CMK (cell line): ENCODE results near the gene GTF2IRD1.

Experiments used
- DNase-seq: peaks from one replicate; pipeline ENCODE4 v3.0.0-alpha.2; 2010; ENCODE audit warnings: low read depth

The GTF2IRD1 gene

DNA sequence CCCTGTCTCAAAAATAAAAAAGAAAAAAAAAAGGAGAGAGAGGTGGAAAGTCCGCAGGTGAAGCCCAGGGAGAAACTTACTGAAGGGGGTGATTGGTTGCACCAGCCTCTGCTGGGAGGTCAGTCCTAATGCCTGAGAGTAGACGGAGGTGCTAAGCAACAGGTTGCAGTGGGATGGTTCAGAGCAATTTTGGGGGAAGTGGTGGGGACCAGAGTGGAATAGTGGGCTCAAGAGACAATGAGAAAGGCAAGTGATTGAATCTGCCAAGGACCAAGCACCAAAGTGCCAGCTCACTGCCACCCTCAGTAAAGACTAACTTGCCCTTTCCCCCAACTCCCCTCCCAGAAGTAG lies 113.6 kb downstream of the GTF2IRD1 start:
- no peak for DNase-seq

DNA sequence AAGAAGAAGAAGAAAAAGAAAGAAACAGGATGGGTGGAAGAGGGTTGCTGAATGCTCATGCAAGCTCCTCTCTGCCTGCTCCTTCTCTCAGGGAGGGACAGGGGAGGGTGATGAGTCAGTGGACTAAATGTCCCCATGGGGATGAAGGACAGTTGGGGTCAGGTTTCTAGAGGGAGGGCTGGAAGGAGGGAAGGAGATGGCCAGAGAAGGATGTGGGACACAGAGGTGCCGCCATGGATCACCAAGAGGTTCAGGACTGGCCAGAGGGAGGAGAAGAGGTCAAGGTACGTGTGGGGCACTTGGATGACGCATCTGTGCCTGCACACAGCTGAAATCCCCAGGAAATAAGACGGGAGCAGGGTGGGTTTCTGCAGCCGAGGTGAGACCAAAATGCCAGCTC lies 115.0 kb downstream of the GTF2IRD1 start:
- DNase-seq = no peak

DNA sequence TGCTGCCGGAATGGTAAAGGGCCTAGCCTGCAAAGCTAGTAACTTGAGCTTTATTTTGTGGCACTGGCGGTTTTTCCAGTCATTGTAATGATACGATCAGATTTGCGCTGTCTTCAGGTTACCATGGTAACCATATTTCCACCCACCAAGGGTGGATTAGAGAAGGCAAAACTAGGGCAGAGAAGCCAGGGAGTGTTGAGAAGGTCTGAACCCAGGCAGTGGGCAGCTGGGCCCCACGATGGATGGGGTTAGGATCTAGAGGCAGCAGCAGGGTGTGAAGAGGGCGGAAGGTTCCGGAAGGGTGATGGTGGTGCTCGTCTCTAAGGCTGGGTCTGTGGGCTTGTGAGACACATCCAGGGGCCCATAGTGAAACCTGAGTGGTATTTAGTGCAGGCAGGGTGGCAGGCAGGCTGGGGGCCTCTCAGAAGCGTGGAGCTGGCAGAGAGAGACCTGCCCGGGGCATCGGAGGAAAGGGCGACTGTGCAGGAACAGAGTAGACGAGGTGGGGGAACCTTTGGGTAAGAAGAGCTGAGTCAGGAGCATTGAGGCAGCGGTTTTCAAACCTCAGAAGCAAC lies 115.9 kb downstream of the GTF2IRD1 start:
- DNase-seq = no peak

DNA sequence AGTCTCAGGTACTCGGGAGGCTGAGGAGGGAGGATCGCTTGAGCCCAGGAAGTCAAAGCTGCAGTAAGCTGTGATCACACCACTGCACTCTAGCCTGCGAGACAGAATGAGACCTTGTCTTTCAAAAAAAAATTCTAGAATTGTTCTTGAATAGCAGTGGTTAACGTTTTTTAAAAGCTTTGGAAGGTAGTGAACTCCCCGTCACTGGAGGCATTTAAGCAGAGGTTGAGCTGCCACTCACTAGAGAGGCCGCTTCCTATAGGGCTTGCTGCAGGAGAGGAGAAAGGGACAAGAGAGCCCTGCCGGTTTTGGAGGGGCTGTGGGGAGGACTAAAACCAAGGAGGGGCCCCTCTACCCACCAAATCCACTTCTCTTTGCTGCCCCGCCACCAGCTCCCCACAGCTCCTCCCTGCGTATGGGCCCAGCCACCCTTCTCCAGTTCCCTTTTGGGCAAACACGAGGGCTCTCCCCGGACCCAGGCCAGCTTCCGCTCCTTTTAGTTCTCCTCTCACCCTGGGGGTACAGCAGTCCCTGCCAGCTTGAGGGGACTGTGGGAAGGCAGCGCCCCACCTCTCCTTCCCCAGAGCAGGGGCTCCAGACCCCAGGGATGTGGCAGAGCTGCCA lies 116.9 kb downstream of the GTF2IRD1 start:
- DNase-seq = no peak

DNA sequence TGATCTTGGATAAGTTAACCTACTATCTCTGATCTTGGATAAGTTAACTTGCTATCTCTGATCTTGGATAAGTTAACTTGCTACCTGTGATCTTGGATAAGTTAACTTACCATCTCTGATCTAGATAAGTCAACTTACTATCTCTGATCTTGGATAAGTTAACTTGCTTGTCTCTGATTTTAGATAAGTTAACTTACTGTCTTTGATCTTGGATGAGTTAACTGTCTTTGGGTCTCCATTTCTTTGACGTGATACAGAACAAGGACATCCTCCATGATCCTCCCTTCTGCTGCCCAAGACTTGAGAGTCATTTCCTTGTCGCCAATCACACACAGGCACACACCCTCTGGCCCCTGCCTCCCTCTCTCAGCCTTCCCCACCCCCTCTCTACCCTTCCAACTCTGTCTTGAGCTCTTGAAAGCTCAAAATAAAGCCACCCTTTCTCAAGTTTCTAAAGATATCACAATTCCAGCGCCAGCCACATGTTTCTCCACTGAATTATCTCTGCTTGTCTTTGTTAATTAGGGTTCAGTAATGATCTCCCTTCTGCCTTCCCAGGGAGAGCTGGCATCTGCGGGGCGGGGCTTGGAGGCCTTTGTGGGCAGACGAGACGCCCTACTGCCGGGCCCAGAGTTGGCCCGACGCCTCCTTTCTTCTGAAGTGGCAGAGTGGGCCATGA lies 118.7 kb downstream of the GTF2IRD1 start:
- DNase-seq = no peak

DNA sequence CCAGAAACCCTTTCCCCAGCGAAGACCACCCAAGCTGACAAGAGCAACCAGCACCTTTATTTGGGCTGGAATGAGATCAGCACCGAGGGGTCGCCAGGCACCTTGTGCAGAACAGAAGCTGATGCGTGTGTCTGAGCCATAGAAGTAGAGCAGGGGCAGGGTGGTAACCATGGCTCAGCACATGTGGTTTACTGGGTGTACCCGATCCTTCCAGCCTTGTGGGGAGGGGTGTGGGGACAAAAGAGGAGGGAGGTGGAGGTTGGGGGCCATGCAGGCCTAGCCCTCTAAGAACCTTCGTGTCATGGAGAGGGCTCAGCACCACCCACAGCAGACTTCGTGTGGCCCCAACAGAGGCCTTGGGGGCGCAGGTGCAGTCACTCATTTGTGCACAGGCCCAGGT lies 119.8 kb downstream of the GTF2IRD1 start:
- no peak for DNase-seq

DNA sequence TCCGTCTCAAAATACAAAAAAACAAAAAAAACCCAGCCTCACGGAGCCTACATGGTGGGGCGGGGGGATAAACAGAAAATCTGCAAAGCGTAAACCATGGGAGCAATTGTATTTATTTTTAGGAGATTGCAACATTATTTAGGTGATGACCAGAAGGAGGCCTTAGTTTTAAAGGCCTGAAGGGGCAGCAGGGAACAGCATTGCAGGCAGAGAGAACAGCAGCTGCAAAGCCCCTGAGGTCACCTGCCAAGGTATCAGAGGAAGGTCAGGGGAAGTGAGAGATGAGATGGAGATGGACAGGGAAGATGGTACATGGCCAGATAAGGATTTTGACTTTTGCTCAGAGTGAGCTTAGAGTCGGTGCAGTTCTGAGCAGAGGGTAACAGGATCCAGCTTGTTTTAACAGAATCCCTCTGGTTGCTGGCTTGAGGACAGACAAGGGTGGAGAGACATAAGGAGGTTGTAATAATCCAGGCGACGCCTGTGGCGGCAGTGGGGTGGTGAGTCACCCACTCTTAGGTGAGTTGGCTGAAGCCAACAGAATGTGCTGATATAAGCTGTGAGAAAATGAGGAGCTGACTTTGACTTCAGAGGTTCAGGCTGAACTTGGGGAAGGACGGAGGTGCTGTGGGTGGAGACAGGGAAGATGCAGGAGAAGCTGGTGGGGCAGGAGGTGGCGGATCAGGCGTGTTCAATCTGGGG lies 121.5 kb downstream of the GTF2IRD1 start:
- DNase-seq = no peak

DNA sequence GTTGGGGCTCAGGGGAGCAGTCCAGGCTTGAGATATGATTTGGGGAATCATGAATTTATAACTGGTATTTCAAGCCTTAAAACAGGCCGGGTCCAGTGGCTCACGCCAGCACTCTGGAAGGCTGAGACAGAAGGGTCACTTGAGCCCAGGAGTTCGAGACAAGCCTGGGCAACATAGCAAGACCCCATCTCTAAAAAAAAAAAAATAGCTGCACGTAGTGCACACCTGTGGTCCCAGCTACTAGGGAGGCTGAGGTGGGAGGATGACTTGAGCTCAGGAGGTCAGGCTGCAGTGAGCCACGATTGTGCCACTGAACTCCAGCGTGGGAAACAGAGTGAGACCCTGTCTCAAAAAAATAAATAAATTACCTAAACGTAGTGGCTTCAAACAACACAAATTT lies 122.1 kb downstream of the GTF2IRD1 start:
- DNase-seq = no peak

DNA sequence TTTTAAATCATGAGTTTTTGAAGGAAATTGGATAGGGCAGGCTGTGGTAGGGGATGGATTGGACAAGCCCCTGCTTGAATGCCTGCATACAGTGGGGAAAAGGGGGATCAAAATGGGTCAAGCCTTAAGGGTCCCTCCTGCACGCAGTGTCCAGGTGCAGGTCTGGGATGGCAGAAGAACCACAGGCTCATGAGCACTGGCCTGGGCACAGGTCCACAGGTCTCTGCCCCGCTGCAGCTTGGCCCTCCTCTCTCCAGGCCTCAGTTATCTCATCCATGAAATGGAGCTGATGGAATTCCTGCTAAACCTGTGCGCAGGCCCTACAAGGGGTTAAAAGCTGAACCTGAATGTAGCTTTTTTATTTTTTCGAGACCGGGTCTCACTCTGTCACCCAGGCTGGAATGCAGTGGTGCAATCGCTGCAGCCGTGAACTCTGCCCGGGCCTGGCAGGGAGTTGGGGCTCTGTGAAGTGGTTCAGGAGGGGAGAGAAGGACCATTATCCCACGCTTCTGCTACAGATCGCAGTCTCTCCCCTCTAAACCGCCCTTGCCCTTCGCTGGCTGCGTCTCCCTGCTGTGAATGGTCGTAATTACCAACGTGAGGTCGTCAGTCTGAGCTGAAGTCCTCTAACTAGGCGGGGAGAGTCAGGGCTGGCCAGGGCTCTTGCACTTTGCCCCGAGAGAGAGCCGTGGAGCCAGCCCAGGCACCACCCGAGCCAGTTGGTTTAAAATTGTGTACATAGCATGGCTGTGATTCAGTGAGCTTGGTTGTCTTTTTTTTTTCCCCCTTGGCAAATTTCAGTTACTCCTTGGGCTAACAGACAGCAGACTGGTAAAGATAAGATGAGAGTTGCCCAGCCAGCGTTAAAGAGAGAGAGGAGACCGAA lies 126.3 kb downstream of the GTF2IRD1 start:
- no peak for DNase-seq

DNA sequence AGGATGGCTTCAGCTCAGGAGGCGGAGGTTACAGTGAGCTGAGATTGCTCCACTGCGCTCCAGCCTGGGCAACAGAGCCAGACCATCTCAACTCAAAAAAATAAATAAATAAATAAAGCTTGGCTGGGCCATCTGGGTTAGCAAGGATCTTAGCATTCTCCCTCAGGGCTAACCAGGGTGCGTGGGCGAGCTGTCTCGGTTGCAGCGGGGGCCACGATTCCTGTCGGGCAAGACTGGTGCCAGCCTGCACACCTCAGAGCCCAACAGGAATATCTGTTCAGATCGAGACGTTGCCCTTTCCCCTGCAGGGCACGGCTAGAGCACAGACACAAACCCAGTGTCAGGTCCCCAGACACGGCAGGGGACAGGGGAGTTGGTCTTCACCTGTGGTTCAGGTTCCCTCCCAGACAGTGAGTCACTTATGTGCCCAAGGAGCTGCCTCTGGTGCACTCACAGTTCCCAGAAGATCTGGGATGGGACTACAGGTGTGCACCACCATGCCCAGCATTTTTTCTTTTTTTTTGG lies 128.3 kb downstream of the GTF2IRD1 start:
- DNase-seq = no peak

DNA sequence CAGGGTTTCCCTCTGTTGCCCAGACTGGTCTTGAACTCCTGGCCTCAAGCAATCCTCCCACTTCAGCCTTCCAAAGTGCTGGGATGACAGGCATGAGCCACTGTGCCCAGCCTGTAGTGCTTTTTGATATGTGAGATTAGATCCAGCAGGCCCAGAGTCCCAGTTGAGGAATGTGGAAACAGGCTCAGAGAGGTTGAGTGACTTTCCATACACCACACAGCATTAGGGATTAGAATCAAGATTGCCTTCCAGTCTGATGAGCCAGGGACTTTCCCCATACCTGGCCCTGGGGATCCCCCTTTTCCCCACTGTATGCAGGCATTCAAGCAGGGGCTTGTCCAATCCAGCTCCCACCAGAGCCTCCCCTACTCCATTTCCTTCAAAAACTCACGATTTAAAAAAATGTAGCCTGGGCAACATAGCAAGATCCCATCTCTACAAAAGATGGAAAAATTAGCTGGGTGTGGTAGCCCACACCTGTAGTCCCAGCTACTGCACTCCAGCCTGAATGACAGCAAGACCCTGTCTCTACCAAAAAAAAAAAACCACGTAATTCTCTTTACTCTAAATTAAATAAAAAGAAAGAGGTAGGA lies 128.8 kb downstream of the GTF2IRD1 start:
- DNase-seq = no peak

DNA sequence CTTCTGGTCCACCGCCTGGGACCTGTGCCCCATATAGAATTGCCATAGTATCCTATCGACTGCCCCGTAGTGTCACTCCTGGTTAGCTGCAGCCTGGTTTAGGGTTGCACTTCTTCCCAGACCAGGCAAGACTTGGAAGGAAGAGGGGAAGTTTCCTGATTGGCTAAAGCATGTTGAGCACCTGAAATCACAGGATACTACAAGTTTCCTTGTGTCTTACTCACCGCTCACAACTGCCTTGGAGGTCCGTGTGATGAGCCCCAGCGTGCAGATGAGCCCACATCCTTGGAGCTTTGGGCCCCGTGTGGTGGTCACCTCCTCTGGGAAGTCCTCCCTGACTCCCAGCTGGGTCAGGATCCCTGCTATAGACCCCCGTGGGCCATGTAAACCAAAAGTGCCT lies 129.9 kb downstream of the GTF2IRD1 start:
- DNase-seq = no peak

DNA sequence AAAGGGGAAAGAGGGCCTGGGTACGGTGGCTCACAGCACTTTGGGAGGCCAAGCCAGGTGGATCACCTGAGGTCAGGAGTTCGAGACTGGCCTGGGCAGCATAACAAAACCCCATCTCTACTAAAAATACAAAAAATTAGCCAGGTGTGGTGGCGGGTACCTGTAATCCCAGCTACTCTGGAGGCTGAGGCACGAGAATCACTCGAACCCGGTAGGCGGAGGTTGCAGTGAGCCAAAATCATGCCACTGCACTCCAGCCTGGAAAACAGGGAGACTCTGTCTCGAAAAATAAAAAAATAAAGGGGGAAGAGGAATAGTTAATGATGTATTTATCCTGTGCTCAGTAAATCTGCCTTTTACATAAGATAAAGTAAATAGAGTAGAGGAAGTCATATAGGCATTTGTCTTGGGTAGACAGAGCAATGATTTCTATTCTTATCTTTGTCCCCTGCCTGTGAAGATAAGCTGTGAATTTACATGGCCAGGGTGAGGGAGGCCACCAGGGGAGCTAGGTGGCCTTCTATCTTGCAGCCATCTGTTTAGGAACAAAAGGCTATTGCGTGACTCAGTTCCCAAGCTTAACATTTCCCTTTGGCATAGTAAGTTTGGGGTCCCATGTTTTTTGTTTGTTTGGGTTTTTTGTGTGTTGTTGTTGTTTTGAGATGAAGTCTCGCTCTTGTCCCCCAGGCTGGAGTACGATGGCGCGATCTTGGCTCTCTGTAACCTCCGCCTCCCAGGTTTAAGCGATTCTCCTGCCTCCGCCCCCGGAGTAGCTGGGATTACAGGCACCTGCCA lies 130.7 kb downstream of the GTF2IRD1 start:
- no peak for DNase-seq

DNA sequence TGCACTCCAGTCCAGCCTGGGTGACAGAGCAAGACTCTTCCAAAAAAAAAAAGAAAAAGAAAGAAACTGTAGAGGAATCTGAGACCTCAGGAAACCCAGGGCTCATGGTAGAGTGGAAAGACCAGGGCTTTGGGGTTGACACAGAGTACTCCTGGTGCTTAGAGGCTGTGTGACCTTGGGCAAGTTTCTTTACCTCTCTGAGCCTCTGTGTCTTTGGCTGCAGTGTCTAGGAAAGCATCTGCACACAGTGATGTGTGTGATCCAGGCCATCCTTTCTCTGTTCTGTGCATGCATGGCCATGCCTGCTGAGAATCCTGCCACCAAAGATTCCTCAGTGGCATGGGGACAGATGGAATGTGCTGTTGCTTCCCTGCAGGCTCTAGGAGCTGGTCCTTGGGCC lies 132.1 kb downstream of the GTF2IRD1 start:
- DNase-seq = no peak

DNA sequence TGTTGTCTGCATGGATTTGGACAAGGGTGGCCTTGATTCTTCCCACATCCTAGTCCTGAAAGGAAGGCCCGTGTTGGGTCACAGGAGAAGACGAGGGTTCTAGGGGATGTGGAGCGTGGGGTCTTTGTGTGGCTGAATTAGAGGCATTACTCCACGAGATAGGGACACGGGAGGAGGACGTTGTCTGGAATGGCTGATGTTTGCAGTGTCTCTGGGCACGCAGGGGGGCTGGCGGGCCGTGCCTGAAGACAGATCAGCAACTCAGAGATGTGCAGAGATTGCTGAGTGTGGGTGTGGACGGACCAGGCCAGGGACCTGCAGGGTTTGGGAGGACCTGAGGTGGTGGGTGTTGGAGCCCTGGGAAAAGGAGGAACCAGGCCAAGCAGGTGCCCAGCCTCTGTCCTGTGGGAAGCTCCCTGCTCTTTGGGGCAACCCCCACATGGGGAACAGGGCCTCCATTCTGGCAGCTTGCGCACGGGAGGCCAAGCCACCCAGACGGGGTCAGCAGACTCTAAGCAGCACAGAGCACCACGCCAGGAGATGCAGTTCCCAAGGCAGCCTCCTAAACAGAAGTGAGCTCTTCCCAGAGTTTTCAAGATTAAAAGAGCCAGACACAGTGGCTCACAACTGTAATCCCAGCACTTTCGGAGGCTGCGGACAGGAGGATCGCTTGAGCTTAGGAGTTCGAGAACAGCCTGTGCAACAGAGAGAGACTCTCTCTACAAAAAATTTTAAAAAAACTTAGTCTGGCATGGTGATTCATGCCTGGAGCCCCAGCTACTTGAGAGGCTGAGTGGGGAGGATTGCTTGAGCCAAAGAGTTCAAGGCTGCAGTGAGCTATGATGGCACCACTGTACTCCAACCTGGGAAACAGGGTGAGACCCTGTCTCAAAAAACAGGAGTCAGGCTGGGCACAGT lies 132.8 kb downstream of the GTF2IRD1 start:
- no peak for DNase-seq

DNA sequence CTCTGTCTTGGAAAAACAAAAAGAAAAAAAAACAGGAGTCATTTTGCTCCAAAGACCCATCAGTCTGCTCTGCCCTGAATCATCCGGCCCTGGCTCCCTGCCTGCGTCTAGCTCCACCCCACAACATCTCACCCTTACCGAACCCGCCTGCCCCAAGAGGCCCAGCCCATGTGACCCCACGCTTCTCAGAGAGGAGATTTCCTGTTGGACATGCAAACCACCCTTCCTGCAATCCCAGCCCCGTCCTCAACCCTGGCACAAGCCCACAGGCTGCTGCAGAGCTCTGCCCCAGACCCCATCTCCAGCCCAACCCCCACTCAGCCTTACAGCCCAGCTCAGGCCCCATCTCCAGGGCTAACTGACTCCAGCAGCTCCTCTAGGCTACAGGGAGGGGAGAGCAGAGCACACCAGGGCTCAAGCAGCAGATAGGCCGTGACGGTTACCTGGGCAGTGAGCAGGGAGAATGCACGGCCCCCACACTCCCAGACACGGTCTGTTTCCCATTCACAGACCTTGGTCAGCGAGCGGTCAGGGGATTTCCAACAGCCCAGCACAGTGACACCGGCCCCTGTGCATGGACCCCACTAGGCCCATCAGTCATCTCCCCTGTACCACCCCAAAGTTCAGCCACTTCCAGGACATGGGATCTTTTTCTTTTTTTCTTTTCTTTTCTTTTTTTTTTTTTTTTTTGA lies 133.9 kb downstream of the GTF2IRD1 start:
- DNase-seq = no peak

DNA sequence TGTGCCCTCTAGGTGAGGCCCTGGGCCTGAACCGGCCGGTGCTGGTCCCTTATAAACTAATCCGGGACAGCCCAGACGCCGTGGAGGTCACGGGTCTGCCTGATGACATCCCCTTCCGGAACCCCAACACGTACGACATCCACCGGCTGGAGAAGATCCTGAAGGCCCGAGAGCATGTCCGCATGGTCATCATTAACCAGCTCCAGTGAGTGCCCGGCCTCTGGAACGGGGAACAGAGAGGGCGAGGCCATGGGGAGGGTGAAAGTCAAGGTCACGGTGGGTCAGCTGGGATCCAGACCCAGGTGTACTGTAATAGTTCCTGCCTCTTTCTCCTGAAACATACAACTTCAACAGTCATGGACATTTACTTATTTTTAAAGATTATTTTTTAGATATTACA lies 137.1 kb downstream of the GTF2IRD1 start:
- no peak for DNase-seq

DNA sequence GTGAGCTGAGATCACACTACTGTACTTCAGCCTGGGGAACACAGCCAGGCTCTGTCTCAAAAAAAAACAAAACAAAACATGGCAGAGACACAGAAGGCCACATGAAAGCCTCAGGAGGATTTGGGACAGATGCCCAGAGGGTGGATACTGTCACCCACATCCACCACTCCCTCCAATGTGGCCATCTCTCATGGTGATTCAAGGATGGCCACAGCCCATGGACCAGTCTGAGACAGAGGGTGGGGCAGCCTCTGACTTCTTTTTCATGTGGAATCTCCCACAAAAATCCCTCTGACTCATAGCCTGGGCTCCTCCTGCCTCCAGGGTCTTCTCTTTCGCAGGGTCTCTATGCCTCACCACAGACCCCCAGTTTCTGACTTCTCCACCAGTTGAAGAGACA lies 144.9 kb downstream of the GTF2IRD1 start:
- DNase-seq = no peak

DNA sequence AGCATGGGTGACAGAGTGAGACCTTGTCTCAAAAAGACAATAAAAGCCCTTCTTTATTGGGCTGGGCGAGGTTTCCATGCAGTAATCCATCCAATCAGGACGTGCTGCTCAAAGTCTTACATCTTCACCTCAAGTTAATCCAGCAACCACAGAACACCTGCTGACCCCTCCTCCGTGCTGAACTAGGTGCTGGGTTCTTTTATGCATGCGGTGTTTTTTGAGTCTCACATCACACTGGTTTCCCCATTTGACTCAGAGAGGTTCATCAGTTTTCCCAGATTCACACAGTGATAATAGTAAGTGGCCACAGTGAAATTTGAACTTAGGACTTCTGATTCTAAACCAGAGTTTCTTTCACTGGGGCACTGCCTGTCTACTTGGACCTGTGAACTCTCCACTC lies 145.5 kb downstream of the GTF2IRD1 start:
- DNase-seq = no peak
